B cell (primary cell): ENCODE data around the gene ZBP1. TPM values are rescaled to one million over a fixed set of nuclear protein-coding genes. Genes with fewer than 3 reads are reported as not detected.

Experiments
- ATAC-seq: fragments of 200-7000 bp; cut with Tn5 transposase; one replicate; pipeline ENCODE4 v1.10.0; 2021; ENCODE audit warnings: low read depth, mild to moderate bottlenecking, moderate number of reproducible peaks, moderate library complexity
- CTCF ChIA-PET: fragments of 350-600 bp; sonication (Branson Sonifier 250); formaldehyde crosslinking; loops from one replicate; lab custom pipeline; 2021; ENCODE audit warnings: antibody characterized with exemption, inconsistent platforms; lab: Charles Lee
- POLR2A ChIA-PET: fragments of 350-600 bp; sonication (Branson Sonifier 250); formaldehyde crosslinking; loops from one replicate; lab custom pipeline; 2021; ENCODE audit warnings: antibody characterized with exemption; lab: Charles Lee
- DNase-seq: peaks from one replicate; pipeline ENCODE4 v3.0.0; 2013
- H2AFZ ChIP-seq: 2 replicates; pipeline ENCODE4 v1.6.1; 2012; ENCODE audit warnings: mild to moderate bottlenecking, low read depth, low read length; ENCODE audit not compliant: insufficient read depth, poor library complexity, severe bottlenecking
- H3K27ac ChIP-seq, 2 donors: 1 replicate in 1 of 2; 2 replicates in 1 of 2; pipeline ENCODE4 v1.5.1; 2012 to 2013; ENCODE audit warnings: low read length in 2 of 2, mild to moderate bottlenecking in 2 of 2, moderate library complexity in 1 of 2
- H3K27me3 ChIP-seq, 4 experiments: fragments of 200-600 bp in 1 of 4; sonication (generic) in 1 of 4; replicated peaks in 1 of 4; 1 replicate in 2 of 4; 2 replicates in 2 of 4; pipeline versions ENCODE4 v1.6.1 to v1.7.0; 2013 to 2016; ENCODE audit warnings: low read length in 3 of 4, mild to moderate bottlenecking in 2 of 4, mixed read lengths in 1 of 4, moderate library complexity in 1 of 4; ENCODE audit not compliant: insufficient read depth in 4 of 4, control insufficient read depth in 3 of 4; ENCODE audit errors: control extremely low read depth in 1 of 4
- H3K36me3 ChIP-seq, 2 experiments: replicated peaks in 1 of 2; 1 replicate in 1 of 2; 2 replicates in 1 of 2; pipeline versions ENCODE4 v1.6.1 to v1.7.1; 2013; ENCODE audit warnings: low read length in 1 of 2; ENCODE audit not compliant: insufficient read depth in 2 of 2, control insufficient read depth in 1 of 2; ENCODE audit errors: control extremely low read depth in 1 of 2, extremely low read depth in 1 of 2
- H3K4me1 ChIP-seq, 2 donors: fragments of 200-600 bp in 1 of 2; sonication (generic) in 1 of 2; 1 replicate in 1 of 2; 2 replicates in 1 of 2; pipeline versions ENCODE4 v1.5.1 to v1.6.1; 2013 to 2017; ENCODE audit warnings: low read length in 2 of 2; ENCODE audit not compliant: control insufficient read depth in 2 of 2, insufficient read depth in 2 of 2
- H3K4me2 ChIP-seq: replicated peaks from 2 replicates; pipeline ENCODE3; 2012; ENCODE audit warnings: mild to moderate bottlenecking, low read depth, low read length; ENCODE audit not compliant: poor library complexity, severe bottlenecking
- H3K4me3 ChIP-seq, 5 experiments: fragments of 200-600 bp in 1 of 5; sonication (generic) in 1 of 5; 1 replicate in 3 of 5; 2 replicates in 2 of 5; pipeline versions ENCODE4 v1.5.1 to v1.7.0; 2011 to 2016; ENCODE audit warnings: low read length in 4 of 5, mild to moderate bottlenecking in 4 of 5, low read depth in 2 of 5, control low read depth in 1 of 5, moderate library complexity in 1 of 5; ENCODE audit not compliant: insufficient read depth in 1 of 5; ENCODE audit errors: control extremely low read depth in 1 of 5, extremely low read depth in 1 of 5
- H3K79me2 ChIP-seq: fragments of 200-600 bp; sonication (generic); one replicate; pipeline ENCODE4 v1.6.0; 2016; ENCODE audit warnings: low read length; ENCODE audit not compliant: control insufficient read depth, insufficient read depth
- H3K9ac ChIP-seq: fragments of 200-600 bp; sonication (generic); 2 replicates; pipeline ENCODE4 v1.6.1; 2017; ENCODE audit warnings: mild to moderate bottlenecking, low read length, moderate library complexity
- H3K9me3 ChIP-seq, 3 donors: one replicate each; pipeline versions ENCODE4 v1.6.1 to v1.7.1; 2013; ENCODE audit warnings: low read length in 2 of 3; ENCODE audit not compliant: control insufficient read depth in 2 of 3, insufficient read depth in 1 of 3; ENCODE audit errors: control extremely low read depth in 1 of 3
- H4K20me1 ChIP-seq: 2 replicates; pipeline ENCODE4 v1.6.0; 2012; ENCODE audit warnings: mild to moderate bottlenecking, low read length; ENCODE audit not compliant: insufficient read depth, control insufficient read depth, poor library complexity, severe bottlenecking
- H3K27ac Mint-ChIP-seq: one replicate; pipeline ENCODE4 v1.8.0; 2021; ENCODE audit warnings: mixed read lengths
- H3K27me3 Mint-ChIP-seq: one replicate; pipeline ENCODE4 v1.8.0; 2021; ENCODE audit warnings: mixed read lengths
- H3K4me1 Mint-ChIP-seq: one replicate; pipeline ENCODE4 v1.8.0; 2021; ENCODE audit warnings: mixed read lengths
- H3K4me3 Mint-ChIP-seq: one replicate; pipeline ENCODE4 v1.8.0; 2021; ENCODE audit warnings: mixed read lengths
- H3K9me3 Mint-ChIP-seq: one replicate; pipeline ENCODE4 v1.8.0; 2022; ENCODE audit warnings: mixed read lengths; ENCODE audit not compliant: insufficient read depth
- EZH2 ChIP-seq: IDR thresholded peaks from 2 replicates; pipeline ENCODE4 v1.6.1; 2012; ENCODE audit warnings: borderline replicate concordance, low read depth, mild to moderate bottlenecking, moderate library complexity, low read length; ENCODE audit not compliant: insufficient read depth, poor library complexity, severe bottlenecking
- whole genome bisulfite sequencing: methylation state at CpG from one replicate; pipeline ENCODE4 v1.1.5; 2013; ENCODE audit warnings: missing lambda C conversion rate; ENCODE audit not compliant: insufficient coverage; 5-methylcytosine and 5-hydroxymethylcytosine counted together
- intact Hi-C: fragments of 100-400 bp; cut with micrococcal nuclease; formaldehyde crosslinking; loops from one replicate; pipeline ENCODE4 v1.10.0; 2022
- polyA plus RNA-seq: library from polyadenylated mRNA; depleted of rRNA; stranded (reverse); fragments of >200 nt; gene quantifications from 2 replicates; pipeline ENCODE4 v1.2.3, GENCODE V29; 2012
- total RNA-seq, 2 donors: library from RNA; stranded (reverse); fragments of 120-200 nt in 1 of 2; gene quantifications; 1 replicate in 1 of 2; 2 replicates in 1 of 2; pipeline versions ENCODE4 v1.2.3 to v1.2.4, GENCODE V29; 2013 to 2022
- TF ChIP-seq, protein P1 (sequence below): fragments of 200-600 bp; IDR thresholded peaks from one replicate; pipeline ENCODE4 v1.8.0; 2022; ENCODE audit warnings: antibody characterized with exemption, mild to moderate bottlenecking

The ZBP1 gene
- total and polyA plus RNA-seq, 2 donors (not counting 1 experiment from before 2014, with no cell fraction given), result 29.9 to 69.2 TPM

DNA sequence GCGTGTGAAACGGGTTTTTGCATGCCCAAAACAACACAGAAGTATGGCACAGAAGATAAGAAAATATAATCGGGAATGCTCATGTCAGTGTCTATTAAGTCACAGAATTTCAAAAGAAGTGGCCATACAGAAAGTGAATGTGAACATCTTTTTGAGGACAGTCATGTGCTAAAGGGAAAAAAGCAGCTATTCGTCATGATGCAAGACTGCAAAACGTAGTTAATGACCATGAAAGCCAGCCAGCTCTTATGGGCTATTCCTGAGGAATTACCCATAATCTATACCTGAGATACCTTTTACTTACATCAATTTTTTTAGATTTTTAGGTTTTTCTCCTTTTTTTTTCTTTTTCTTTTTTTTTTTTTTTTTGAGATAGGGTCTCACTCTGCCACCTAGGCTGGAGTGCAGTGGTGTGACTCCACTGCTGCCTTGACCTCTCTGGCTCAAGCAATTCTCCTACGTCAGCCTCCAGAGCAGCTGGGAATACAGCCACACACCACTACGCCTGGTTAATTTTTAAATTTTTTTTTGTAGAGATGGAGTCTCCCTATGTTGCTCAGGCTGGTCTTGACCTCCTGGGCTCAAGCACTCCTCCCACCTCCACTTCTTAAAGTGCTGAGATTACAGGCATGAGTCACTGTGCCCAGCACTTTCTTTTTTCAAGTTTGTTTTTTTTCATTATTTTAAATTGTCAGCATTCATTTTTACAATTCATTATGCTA is 18.1 kb upstream of the ZBP1 start:
- Histone ChIP-seq H3K9ac (no peak overlapping the region), H4K20me1 (no peaks in the 10 kb centered on the region), H3K4me1 (no peaks in the 10 kb centered on the region), H3K27me3 (peaks cover 0 to 7% (median 1%) of the 10 kb centered on the region in 4 experiments), H3K36me3 (no peaks in the 10 kb centered on the region), H3K27ac (no peak overlapping the region), H3K4me3 (no peak overlapping the region), H3K9me3 (peaks cover 7 to 14% (median 10%) of the 10 kb centered on the region in 3 donors), H3K4me2 (no peak overlapping the region), H3K79me2 (no peaks in the 10 kb centered on the region), H2AFZ (no peak overlapping the region)
- H3K9me3 Mint-ChIP-seq, result peaks cover 17% of the 10 kb centered on the region
- H3K27ac Mint-ChIP-seq, result no peak overlapping the region
- H3K27me3 Mint-ChIP-seq, result peaks cover 37% of the 10 kb centered on the region
- ChIA-PET POLR2A (no interaction called here), CTCF (no interaction called here)
- DNase-seq (no peak), ATAC-seq (no peak)
- no peak for TF ChIP-seq EZH2
- TF ChIP-seq, protein P1, sequence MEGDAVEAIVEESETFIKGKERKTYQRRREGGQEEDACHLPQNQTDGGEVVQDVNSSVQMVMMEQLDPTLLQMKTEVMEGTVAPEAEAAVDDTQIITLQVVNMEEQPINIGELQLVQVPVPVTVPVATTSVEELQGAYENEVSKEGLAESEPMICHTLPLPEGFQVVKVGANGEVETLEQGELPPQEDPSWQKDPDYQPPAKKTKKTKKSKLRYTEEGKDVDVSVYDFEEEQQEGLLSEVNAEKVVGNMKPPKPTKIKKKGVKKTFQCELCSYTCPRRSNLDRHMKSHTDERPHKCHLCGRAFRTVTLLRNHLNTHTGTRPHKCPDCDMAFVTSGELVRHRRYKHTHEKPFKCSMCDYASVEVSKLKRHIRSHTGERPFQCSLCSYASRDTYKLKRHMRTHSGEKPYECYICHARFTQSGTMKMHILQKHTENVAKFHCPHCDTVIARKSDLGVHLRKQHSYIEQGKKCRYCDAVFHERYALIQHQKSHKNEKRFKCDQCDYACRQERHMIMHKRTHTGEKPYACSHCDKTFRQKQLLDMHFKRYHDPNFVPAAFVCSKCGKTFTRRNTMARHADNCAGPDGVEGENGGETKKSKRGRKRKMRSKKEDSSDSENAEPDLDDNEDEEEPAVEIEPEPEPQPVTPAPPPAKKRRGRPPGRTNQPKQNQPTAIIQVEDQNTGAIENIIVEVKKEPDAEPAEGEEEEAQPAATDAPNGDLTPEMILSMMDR, result no peak
- no peak overlapping the region for H3K4me3 Mint-ChIP-seq
- 100% methylated on average over 5 of the region's 7 CpGs for WGBS
- intact Hi-C loops, result no loop called here
- H3K4me1 Mint-ChIP-seq, result no peaks in the 10 kb centered on the region

- Histone ChIP-seq H4K20me1 (no peaks in the 10 kb centered on the region), H3K79me2 (no peaks in the 10 kb centered on the region), H3K4me3 (no peak overlapping the region), H3K4me1 (peaks cover 12 to 18% of the 10 kb centered on the region in 2 donors), H3K27me3 (peaks cover 0 to 9% (median 4%) of the 10 kb centered on the region in 4 experiments), H3K9ac (no peak overlapping the region), H3K4me2 (no peak overlapping the region), H3K27ac (no peak overlapping the region), H3K36me3 (no peaks in the 10 kb centered on the region), H2AFZ (no peak overlapping the region), H3K9me3 (peaks cover 8 to 14% (median 10%) of the 10 kb centered on the region in 3 donors)
- Mint-ChIP-seq H3K9me3 (peaks cover 12% of the 10 kb centered on the region), H3K27me3 (peaks cover 45% of the 10 kb centered on the region), H3K27ac (no peak overlapping the region), H3K4me1 (peaks cover 16% of the 10 kb centered on the region), H3K4me3 (no peak overlapping the region)
- WGBS, result 83% methylated on average over 1 of the region's 2 CpGs
- ChIA-PET CTCF (interaction anchor here (1.3 kb wide), 1 partner anchor 48 kb away, joined by 3 read pairs; no protein-coding TSS in a partner anchor), POLR2A (no interaction called here)
- DNase-seq, result no peak
- no peak for ATAC-seq
- intact Hi-C loops, result no loop called here
- TF ChIP-seq, protein P1, result no peak
- TF ChIP-seq EZH2, result no peak
These were observed 13.8 kb upstream of the ZBP1 start for GRCh38 chr20:57633945-57634491.
